ENCODE results near the gene BMP2K. TPM values are rescaled to one million over a fixed set of nuclear protein-coding genes. Genes with fewer than 3 reads are reported as not detected.

The BMP2K gene
- total RNA-seq, 1 donor from 2014 or later, result 24.0 TPM

- H3K4me1 Mint-ChIP-seq, result peaks cover 20% of the 10 kb centered on the region
- no peak for TF ChIP-seq CTCF (conservative IDR thresholded peaks at IDR 0.05)
- H3K9me3 Mint-ChIP-seq, result no peaks in the 10 kb centered on the region
- H3K36me3 Mint-ChIP-seq (ENCODE audit: low read depth), result no peaks in the 10 kb centered on the region
- H3K4me3 Mint-ChIP-seq, result peak overlapping the region; percentile 95
- H3K27me3 Mint-ChIP-seq (ENCODE audit: low read depth), result no peaks in the 10 kb centered on the region
- H3K27ac Mint-ChIP-seq (ENCODE audit: unreplicated experiment), result peak overlapping the region; percentile 99
- DNase-seq (ENCODE audit: low read depth, low spot score), result peak; percentile 72
These were observed 659 bp upstream of the BMP2K start for GRCh38 chr4:78775303-78776078.

GRCh38 chr4:78776729-78777575 lies 802 bp downstream of the BMP2K start:
- H3K4me3 Mint-ChIP-seq, result peak overlapping the region; percentile 98
- no peak for TF ChIP-seq CTCF (conservative IDR thresholded peaks at IDR 0.05)
- H3K4me1 Mint-ChIP-seq, result peaks cover 20% of the 10 kb centered on the region
- no peaks in the 10 kb centered on the region for H3K27me3 Mint-ChIP-seq (ENCODE audit: low read depth)
- peak overlapping the region; percentile 93 for H3K27ac Mint-ChIP-seq (ENCODE audit: unreplicated experiment)
- peak; percentile 20 for DNase-seq (ENCODE audit: low read depth, low spot score)
- no peaks in the 10 kb centered on the region for H3K9me3 Mint-ChIP-seq
- no peaks in the 10 kb centered on the region for H3K36me3 Mint-ChIP-seq (ENCODE audit: low read depth)

GRCh38 chr4:78777576-78777940 lies 1.4 kb downstream of the BMP2K start:
- no peak for TF ChIP-seq CTCF (conservative IDR thresholded peaks at IDR 0.05)
- no peak for DNase-seq (ENCODE audit: low read depth, low spot score)
- peaks cover 20% of the 10 kb centered on the region for H3K4me1 Mint-ChIP-seq
- H3K9me3 Mint-ChIP-seq, result no peaks in the 10 kb centered on the region
- H3K27me3 Mint-ChIP-seq (ENCODE audit: low read depth), result no peaks in the 10 kb centered on the region
- peak overlapping the region; percentile 98 for H3K4me3 Mint-ChIP-seq
- H3K27ac Mint-ChIP-seq (ENCODE audit: unreplicated experiment), result no peak overlapping the region
- H3K36me3 Mint-ChIP-seq (ENCODE audit: low read depth), result no peaks in the 10 kb centered on the region

GRCh38 chr4:78778530-78778929 lies 2.4 kb downstream of the BMP2K start:
- Mint-ChIP-seq H3K9me3 (no peaks in the 10 kb centered on the region), H3K4me3 (no peak overlapping the region), H3K36me3 (ENCODE audit: low read depth) (no peaks in the 10 kb centered on the region), H3K27ac (ENCODE audit: unreplicated experiment) (no peak overlapping the region), H3K27me3 (ENCODE audit: low read depth) (no peaks in the 10 kb centered on the region), H3K4me1 (peaks cover 20% of the 10 kb centered on the region)
- no peak for DNase-seq (ENCODE audit: low read depth, low spot score)
- no peak for TF ChIP-seq CTCF (conservative IDR thresholded peaks at IDR 0.05)

- DNase-seq (ENCODE audit: low read depth, low spot score), result no peak
- H3K4me3 Mint-ChIP-seq, result no peak overlapping the region
- peaks cover 26% of the 10 kb centered on the region for H3K4me1 Mint-ChIP-seq
- H3K27ac Mint-ChIP-seq (ENCODE audit: unreplicated experiment), result no peak overlapping the region
- no peaks in the 10 kb centered on the region for H3K9me3 Mint-ChIP-seq
- H3K36me3 Mint-ChIP-seq (ENCODE audit: low read depth), result no peaks in the 10 kb centered on the region
- no peaks in the 10 kb centered on the region for H3K27me3 Mint-ChIP-seq (ENCODE audit: low read depth)
- no peak for TF ChIP-seq CTCF (conservative IDR thresholded peaks at IDR 0.05)
These were observed 3.1 kb downstream of the BMP2K start for GRCh38 chr4:78779280-78779679.
